CD4-positive, alpha-beta T cell treated with Interleukin-17A for 1 hour (primary cell): ENCODE measurements around the gene GORAB.

ENCODE experiments used
- DNase-seq: peaks from one replicate; pipeline ENCODE4 v3.0.0-alpha.2; 2020

Gene GORAB

DNA sequence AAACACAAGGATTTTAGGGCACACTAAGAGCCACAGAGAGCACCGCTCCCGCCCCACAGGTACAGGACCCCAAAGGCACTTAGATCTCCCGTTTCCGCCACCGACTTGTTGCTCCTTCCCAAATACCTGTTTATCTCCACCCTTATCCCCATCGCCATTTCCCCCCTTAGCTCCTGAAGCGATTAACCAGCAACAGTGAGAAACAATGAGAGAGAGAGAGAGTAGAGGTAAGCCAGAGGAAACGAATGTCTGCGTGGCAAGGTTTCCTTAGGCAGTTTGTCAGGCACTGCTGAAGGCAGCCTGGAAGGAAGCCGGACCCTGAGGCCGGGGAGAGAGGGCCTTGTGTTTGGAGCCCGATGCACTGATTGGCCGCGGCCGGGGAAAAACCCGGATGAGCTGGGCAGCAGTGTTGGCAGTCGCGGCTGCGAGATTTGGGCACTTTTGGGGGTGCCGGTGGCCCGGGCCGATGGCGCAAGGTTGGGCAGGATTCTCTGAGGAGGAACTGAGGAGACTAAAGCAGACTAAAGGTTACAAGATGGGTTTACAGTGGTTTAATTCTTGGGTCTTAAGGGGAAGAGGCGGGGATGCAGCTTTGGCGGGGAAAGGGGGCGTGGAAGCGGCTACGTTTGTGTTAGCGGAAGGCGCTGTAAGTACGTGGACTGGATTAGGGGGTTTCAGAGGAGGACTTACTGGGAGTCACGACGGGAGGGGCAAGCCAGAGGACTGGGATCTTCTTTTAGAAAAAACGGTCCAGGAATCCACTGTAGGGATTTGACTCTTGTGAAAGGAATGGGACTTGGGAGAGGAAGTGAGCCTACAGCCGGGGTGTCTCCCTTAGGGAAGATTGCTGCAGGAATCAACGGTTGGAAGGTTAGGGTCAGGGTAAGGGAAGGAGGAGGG is at the start of gene GORAB:
TSS of gene GORAB (plus strand) at position 409 of the 900 bp plus-strand sequence. CDS start at position 467, 58 bp downstream.
- DNase-seq: peak; percentile 89

DNA sequence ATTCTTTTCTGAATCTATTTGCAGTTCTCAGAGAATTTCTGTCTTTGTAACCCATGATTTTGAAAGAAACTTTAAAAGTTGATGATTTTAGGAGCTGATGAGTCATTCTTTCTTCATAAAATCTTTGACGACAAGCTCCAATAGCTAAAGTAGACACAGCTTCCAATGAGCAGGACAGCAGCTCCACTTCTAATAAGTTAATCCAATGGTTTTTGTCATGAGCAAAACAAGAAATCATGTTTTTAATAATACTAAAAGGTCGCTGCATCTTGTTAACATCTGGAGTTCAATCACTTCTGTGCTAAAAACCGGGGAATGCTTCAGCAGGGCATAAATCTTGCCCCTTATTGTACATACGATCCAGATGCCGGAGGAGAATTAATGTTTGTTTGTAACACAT is 48.9 kb upstream of the GORAB start:
- DNase-seq: no peak

- no peak for DNase-seq
Measured at GRCh38 chr1:170487503-170487902, 44.5 kb upstream of the GORAB start.

GRCh38 chr1:170491291-170491690 is 40.7 kb upstream of the GORAB start:
- no peak for DNase-seq

- no peak for DNase-seq
Measured at GRCh38 chr1:170494369-170494768, 37.6 kb upstream of the GORAB start.

GRCh38 chr1:170495006-170495405 is 37.0 kb upstream of the GORAB start:
- no peak for DNase-seq

DNA sequence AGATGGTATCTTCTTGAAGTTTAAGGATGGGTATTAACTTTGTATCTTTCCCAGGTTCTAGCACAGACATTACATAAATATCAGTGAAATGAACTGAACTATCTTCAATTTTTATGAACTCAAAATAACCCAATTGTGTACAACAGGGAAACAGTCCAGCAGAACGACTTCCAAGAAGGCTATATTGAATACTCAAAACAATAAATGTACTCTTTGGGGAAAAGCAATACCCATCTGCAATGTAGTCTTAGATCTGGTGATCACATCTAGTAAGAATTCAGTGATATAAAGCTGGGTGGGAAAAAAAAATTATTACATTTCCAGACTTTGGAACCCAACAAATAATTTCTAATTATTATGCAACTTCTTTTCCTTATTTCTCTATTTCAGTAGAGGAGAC is 33.1 kb upstream of the GORAB start:
- no peak for DNase-seq

DNA sequence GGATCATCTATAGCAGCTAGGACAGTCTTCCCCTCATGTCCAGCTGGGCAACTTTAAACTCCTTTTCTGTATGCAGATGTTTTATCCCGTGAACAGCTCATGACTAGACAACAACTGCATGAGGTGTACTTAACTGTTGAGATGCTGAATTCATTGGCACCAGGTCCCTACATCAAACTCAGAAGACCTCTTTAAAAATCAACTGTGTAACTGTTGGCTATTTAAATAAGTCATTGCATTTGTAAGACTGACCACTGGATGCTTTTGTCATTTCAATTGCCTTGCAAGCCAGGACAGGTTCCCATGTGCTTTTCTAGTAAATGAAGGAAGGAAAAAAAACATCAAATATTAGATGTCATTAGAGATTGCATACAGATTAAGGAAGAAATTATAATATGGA is 28.3 kb upstream of the GORAB start:
- no peak for DNase-seq

DNA sequence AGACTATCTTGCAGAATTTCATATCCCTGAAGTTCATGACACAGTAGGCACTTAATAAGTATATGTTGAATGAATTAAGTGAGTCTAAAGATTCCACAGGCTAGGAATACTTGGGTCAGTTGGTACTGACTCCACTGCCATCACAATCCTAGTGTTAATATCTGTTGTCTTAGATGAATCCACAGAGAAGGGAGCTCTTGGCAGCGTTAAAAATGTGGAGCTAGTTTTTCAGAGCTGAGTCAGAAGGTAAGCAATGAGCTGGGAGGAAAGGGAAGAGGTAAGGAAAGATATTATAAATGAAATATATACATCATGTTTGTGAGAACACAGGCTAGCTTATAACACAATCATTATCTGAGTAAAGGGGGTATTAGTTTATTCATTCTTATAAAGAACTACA is 21.8 kb upstream of the GORAB start:
- no peak for DNase-seq

DNA sequence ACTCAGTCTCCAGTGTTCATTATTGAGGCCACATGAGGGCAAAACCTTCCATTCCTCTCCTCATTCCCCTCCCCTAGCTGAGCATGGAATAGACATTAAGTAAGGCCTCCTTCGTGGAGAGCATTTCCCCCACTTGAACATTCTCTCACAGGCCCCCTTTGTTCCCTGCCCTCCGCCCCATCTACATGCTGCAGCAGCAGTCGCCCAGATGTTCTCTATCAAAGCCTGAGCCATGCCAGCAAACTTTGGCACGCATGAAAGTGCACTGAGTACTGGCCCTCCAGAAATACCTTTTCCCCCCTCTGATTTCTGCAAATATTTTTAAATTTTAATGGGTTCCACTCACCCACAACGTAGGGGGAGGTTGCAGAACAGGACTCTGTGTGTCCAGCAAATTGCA is 20.9 kb upstream of the GORAB start:
- DNase-seq: no peak

DNA sequence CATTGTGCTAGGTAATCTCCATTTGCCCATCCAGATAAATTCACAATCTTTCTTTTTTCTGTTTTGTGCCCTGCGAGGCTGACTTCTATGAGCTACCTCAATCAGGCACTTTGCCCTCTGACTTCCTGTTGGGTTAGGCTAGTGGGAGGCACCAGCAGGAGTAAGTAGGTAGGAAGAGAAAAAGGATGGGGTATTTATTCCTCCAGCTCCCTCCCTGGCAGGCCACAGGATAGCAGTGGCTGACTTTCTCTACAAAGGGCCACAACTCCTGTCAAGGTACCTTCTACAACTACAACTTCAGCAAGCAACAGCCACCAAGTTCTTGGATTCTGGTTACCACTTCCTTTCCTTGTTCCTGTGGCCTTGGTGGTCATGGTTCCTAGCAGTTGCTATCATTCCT is 18.8 kb upstream of the GORAB start:
- no peak for DNase-seq

DNA sequence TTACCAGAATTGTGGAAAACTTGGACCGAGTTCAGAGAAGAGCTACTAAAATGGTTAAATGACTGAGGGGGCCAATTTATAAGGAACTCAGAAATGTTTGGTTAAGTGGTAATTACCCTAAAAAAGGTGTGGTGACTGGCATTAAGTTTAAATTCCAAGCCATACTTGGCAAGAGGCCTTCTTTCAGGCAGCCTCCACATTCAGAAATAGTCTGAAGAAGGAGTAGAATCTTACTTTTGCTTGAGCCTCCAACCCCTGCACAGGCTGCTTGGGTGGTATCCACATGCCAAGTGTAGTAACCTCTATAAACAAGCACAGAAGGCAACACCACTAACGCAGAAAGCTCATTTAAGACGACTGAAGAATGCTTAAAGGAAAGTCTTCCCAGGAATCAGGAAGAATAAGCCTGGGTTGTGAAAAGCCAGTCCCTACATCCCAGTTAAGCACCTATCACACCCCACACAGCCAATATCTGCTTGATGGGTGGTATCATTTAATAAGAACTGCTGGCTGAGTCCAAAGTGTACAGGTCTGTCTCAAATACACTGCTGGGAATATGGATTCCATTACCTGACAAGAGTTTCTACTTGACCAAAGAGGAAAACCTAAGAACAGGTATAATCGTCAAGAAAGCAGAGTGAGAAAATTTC is 13.7 kb upstream of the GORAB start:
- DNase-seq: no peak

GRCh38 chr1:170518965-170519364 is 13.0 kb upstream of the GORAB start:
- DNase-seq: no peak

GRCh38 chr1:170520601-170521000 is 11.4 kb upstream of the GORAB start:
- DNase-seq: no peak

DNA sequence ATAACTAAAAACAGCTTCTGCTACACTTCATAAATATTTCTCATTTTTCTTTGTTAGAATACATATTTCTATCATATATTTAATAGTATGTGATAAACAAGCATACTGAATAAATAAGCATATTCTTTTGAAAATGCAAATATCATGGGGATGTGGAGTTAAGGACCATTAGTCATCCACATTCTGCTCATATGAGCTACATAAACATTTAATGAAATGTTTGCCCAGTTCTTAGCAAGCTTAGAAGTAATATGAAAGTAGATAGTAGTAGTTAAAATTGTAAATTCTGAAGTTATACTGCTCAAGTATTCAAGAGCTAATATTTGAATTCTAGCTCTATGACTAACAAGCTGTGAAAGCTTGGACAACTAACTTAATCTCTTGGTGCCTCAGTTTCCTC is 10.1 kb upstream of the GORAB start:
- DNase-seq: no peak

- DNase-seq: no peak
Measured at GRCh38 chr1:170530972-170531757, 801 bp upstream of the GORAB start.

- no peak for DNase-seq
Measured at GRCh38 chr1:170533298-170533697, 1.3 kb downstream of the GORAB start.

- no peak for DNase-seq
Measured at GRCh38 chr1:170534626-170535147, 2.7 kb downstream of the GORAB start.

DNA sequence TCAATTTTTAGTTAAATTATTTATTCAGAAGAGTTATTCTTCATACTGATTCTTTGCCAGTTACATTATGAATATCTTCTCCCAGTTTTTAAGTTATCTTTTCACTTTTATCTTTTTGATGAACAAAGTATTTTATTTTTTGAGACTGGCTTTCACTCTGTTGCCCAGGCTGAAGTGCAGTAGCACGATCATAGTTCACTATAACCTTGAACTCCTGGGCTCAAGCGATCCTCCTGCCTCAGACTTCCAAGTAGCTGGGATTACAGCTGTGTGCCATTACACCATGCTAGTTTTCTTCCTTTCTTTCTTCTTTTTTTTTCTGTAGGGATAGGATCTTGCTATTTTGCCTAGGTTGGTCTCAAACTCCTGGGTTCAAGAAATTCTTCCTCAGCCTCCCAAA is 3.5 kb downstream of the GORAB start:
- no peak for DNase-seq

DNA sequence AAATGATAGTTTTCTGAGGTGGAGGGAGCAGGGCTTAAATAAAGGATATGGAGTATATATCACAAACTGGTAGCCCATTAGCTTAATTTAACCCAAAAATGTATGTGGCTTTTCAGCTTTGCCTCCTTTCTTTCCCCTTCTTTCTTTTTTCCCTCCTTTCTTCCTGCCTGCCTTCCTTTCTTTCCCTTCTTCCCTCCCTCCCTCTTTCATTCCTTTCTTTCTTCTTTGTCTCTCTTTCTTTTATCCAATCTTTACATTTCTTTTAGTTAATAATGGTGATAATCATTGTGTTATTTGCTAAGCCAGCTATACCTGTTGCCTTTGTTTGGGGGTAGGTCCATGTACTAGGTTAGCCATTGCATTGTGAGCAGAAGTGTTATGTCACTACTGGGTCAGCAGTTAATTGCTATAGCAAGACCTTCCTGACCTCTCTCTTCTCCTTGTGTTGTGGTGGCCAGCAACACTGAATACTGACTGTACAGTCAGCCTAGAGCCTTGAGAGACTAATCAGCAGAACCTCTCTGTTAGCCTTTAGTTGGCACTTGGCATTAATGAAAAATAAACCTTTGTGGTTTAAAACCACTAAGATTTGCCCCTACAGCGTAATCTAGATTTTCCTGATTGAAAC is 5.1 kb downstream of the GORAB start:
- DNase-seq: no peak

DNA sequence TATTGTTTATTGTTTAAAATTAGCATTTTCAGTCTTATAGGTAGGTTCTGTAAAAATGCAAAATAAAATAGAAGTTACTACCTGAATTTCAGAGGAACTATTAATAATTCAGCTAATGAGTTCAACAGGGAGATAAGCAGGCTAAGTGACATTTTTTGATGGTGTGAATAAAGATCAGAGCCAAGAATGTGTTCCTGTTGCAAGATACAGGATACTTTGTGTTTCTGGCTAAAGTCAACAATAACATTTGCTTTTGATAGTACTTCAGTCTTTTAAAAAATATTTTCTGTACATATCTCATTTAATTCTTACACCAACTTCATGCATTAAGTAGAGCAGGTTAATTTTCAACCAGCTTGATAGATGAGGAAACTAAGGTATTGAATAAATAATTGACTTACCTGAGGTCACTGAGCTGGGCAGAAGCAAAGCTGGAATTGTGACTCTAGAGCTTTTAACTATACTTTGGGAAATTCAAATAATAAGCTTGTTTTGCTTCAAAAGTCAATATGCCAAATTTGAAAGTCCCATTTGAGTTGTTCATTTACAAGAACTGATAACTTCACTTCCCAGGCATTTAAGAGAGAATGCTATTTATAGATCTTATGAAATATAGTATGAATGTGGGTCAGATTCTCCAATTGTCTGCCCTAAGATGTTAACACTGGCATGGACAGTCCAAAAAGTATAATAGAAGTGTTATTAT is 6.0 kb downstream of the GORAB start:
- DNase-seq: no peak

DNA sequence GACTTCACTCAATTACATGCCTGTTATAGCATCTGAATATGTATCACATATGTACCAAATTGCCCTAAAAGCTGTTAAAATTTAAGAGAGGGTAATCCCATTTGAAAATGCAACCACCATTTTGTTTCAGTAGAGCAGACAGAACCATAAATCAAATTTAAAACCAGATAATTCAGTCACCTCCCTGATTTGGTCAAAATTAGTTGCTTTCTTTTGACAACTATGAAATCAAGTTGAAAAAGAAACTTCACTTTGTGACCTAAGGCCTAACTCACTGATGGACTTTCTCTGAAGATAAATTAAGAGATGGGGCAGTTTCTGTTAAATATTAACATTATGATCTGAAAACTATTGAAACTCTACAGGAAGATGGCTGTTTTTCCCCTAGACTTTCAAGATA is 6.7 kb downstream of the GORAB start:
- no peak for DNase-seq
